GM12878 (cell line): ENCODE results near the gene PLXNB2. TPM values are rescaled to one million over a fixed set of nuclear protein-coding genes. Genes with fewer than 3 reads are reported as not detected.

Experiments
- ATAC-seq: fragments of 200-7000 bp; cut with Tn5 transposase; 3 replicates; pipeline ENCODE4 v1.9.1; 2020; ENCODE audit warnings: mild to moderate bottlenecking, moderate library complexity
- BruUV-seq: library from RNA; stranded (reverse); fragments of 400-500 nt; replicated peaks from 2 replicates; lab custom pipeline; 2021; lab: Mats Ljungman, UMichigan
- CTCF ChIA-PET: fragments of 300-600 bp; sonication (Branson Sonifier 250); formaldehyde crosslinking; extraction: SDS; loops from one replicate; lab custom pipeline; 2021; ENCODE audit warnings: inconsistent platforms; lab: Yijun Ruan, JAX
- POLR2A ChIA-PET: fragments of 350-600 bp; formaldehyde crosslinking; extraction: SDS; loops from one replicate; lab custom pipeline; 2021; ENCODE audit warnings: inconsistent platforms; lab: Charles Lee
- RAD21 ChIA-PET: fragments of 300-600 bp; sonication (Branson Sonifier 250); formaldehyde crosslinking; loops from one replicate; lab custom pipeline; 2023; ENCODE audit warnings: antibody characterized with exemption; ENCODE audit not compliant: unreplicated experiment; lab: Charles Lee
- SMC1A ChIA-PET: fragments of 300-600 bp; sonication (Branson Sonifier 250); formaldehyde crosslinking; loops from one replicate; lab custom pipeline; 2023; ENCODE audit not compliant: unreplicated experiment, uncharacterized antibody; lab: Charles Lee
- DNase-seq: peaks from one replicate; pipeline ENCODE4 v3.0.0-alpha.2; 2011; ENCODE audit warnings: low read depth, low spot score
- FAIRE-seq: peaks from 3 replicates; lab custom pipeline; 2011; peaks lifted over from hg19 to GRCh38; lab: Jason Lieb, UNC
- H2AFZ ChIP-seq: 2 replicates; pipeline ENCODE4 v1.6.0; 2011; ENCODE audit warnings: low read depth, low read length, control low read depth; ENCODE audit not compliant: control insufficient read depth
- H3K27ac ChIP-seq: 2 replicates; pipeline ENCODE4 v1.5.1; 2011; ENCODE audit warnings: control low read depth; ENCODE audit not compliant: control insufficient read depth, insufficient read depth
- H3K27me3 ChIP-seq, 2 experiments: replicated peaks in 1 of 2; 2 replicates each; pipeline versions ENCODE4 v1.6.0 to v1.6.1; 2011; ENCODE audit warnings: low read length in 1 of 2; ENCODE audit not compliant: control insufficient read depth in 2 of 2, insufficient read depth in 2 of 2
- H3K36me3 ChIP-seq, 2 experiments: 2 replicates each; pipeline ENCODE4 v1.5.1; 2011; ENCODE audit warnings: low read length in 1 of 2; ENCODE audit not compliant: control insufficient read depth in 2 of 2, insufficient read depth in 2 of 2
- H3K4me1 ChIP-seq: 2 replicates; pipeline ENCODE4 v1.6.1; 2011; ENCODE audit warnings: mild to moderate bottlenecking, low read length, moderate library complexity, mixed read lengths; ENCODE audit not compliant: control insufficient read depth, insufficient read depth
- H3K4me2 ChIP-seq: 2 replicates; pipeline ENCODE4 v1.6.0; 2011; ENCODE audit warnings: control low read depth; ENCODE audit not compliant: control insufficient read depth, insufficient read depth
- H3K4me3 ChIP-seq: fragments of 200-600 bp; sonication (generic); 2 replicates; pipeline ENCODE4 v1.5.1; 2016
- H3K79me2 ChIP-seq: 2 replicates; pipeline ENCODE4 v1.6.0; 2011; ENCODE audit warnings: low read length; ENCODE audit not compliant: control insufficient read depth, insufficient read depth
- H3K9ac ChIP-seq: 2 replicates; pipeline ENCODE4 v1.8.0; 2011; ENCODE audit warnings: low read length, control low read depth, mixed read lengths; ENCODE audit not compliant: control insufficient read depth, insufficient read depth
- H3K9me3 ChIP-seq: replicated peaks from 3 replicates; pipeline ENCODE4 v1.5.1; 2011; ENCODE audit warnings: mild to moderate bottlenecking, low read length; ENCODE audit not compliant: control insufficient read depth, insufficient read depth
- H4K20me1 ChIP-seq: 2 replicates; pipeline ENCODE4 v1.6.0; 2011; ENCODE audit not compliant: control insufficient read depth, insufficient read depth
- CREM ChIP-seq: IDR thresholded peaks from 2 replicates; pipeline ENCODE4 v1.6.1; 2014; ENCODE audit warnings: antibody characterized with exemption, low read depth
- ESRRA ChIP-seq: IDR thresholded peaks from 2 replicates; pipeline ENCODE4 v1.6.1; 2012; ENCODE audit warnings: mild to moderate bottlenecking, low read length, improper control_type of control experiment
- RAD21 ChIP-seq: IDR thresholded peaks from 2 replicates; pipeline ENCODE4 v1.6.1; 2011; ENCODE audit warnings: mild to moderate bottlenecking, low read depth, low read length, moderate library complexity; ENCODE audit not compliant: insufficient read depth
- SMC3 ChIP-seq: IDR thresholded peaks from 2 replicates; pipeline ENCODE4 v1.6.1; 2011; ENCODE audit warnings: low read length, improper control_type of control experiment, borderline replicate concordance
- TAF1 ChIP-seq: IDR thresholded peaks from 2 replicates; pipeline ENCODE4 v1.6.1; 2011; ENCODE audit warnings: mild to moderate bottlenecking, low read depth, low read length, borderline replicate concordance
- WGBS: methylation state at CpG from one replicate; pipeline ENCODE4 v1.1.6; 2016; ENCODE audit warnings: low lambda C conversion rate; ENCODE audit not compliant: insufficient replicate concordance, insufficient coverage; ENCODE audit errors: missing lambda C conversion rate; 5-methylcytosine and 5-hydroxymethylcytosine counted together
- in situ Hi-C: fragments of 300-500 bp; cut with MboI; formaldehyde crosslinking; loops from 9 replicates; pipeline ENCODE4 v1.14.3; 2018; ENCODE audit warnings: mixed read lengths
- intact Hi-C: fragments of 100-400 bp; cut with micrococcal nuclease; formaldehyde crosslinking; loops from one replicate; pipeline ENCODE4 v1.14.2; 2022; ENCODE audit not compliant: unreplicated experiment
- polyA plus RNA-seq, 11 experiments: library from polyadenylated mRNA; depleted of rRNA in 4 of 11; unstranded in 6 of 11; stranded (reverse) in 5 of 11; fragments of >200 nt; fragmentation: Nextera tagmentation in 4 of 11; fragmentation: Illumina TruSeq in 1 of 11; extraction: Ambion mirVana in 4 of 11; extraction: Trizol in 1 of 11; gene quantifications; 1 replicate in 1 of 11; 2 replicates in 10 of 11; pipeline versions ENCODE4 v1.2.1 to v1.2.3, GENCODE V29; 2011 to 2016; ENCODE audit warnings: inconsistent platforms in 2 of 11, missing spikeins in 2 of 11, low read depth in 1 of 11
- total RNA-seq, 4 experiments: library from RNA; depleted of rRNA in 3 of 4; stranded (reverse); fragments of >200 nt in 3 of 4; fragmentation: Illumina TruSeq in 1 of 4; extraction: Trizol in 1 of 4; gene quantifications; 2 replicates each; pipeline versions ENCODE4 v1.2.1 to v1.2.3, GENCODE V29; 2013 to 2021
- TF ChIP-seq, protein P1 (sequence below): fragments of 450-650 bp; IDR thresholded peaks from 2 replicates; pipeline ENCODE4 v1.6.1; 2014; ENCODE audit warnings: mild to moderate bottlenecking
- TF ChIP-seq, protein P2 (sequence below), 3 experiments: IDR thresholded peaks in 2 of 3; conservative IDR thresholded peaks in 1 of 3; 2 replicates each; pipeline ENCODE4 v1.5.1; 2011; ENCODE audit warnings: low read depth in 3 of 3, low read length in 3 of 3, mild to moderate bottlenecking in 3 of 3, control low read depth in 2 of 3, moderate library complexity in 2 of 3, inconsistent platforms in 1 of 3, mixed read lengths in 1 of 3; ENCODE audit not compliant: control insufficient read depth in 2 of 3, insufficient read depth in 1 of 3; ENCODE audit errors: extremely low read depth in 1 of 3

Gene PLXNB2
- total and polyA plus RNA-seq, 10 of the 15 experiments (the other 5 are each of a cell fraction or from before 2014, with no cell fraction given): 0.68 to 134 (median 41.9) TPM

DNA sequence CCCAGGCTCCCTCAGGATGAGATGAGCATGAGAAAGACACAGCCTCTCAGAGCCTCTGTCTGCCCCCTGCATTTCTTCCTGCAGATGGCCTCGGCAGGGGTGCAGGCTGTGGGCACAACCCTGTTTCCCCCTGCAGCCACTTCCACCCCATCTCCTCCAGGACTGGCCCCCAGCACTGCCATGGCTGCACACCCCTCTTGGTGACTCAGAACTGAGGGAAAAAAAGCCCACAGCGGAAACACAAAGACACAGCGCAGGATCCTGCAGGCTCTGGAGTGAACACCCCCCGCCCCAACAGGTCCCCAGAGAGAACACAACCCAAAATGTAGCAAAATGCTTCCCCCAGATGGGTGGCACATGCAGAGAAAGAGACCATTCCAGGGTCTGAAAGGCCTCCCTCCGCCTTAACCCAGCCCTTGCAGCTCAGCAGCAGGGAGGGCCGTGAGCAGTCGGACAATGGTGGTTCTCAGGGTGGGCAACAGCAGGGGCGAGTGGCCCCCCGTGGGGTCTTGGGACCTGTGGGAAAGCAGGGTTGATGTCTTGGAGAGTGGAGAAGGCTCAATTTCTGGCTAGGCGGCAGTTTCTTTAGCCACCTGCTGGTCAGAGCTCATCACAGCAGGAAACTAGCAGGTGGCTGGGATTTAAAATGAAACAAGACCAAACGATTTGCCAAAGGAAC, 70.6 kb downstream of the PLXNB2 start:
- H3K36me3 ChIP-seq: peaks cover 3 to 14% of the 10 kb centered on the region in 2 experiments; a peak in 2 of 4 replicates

More for the DNA sequence above, 70.6 kb downstream of the PLXNB2 start:
- no TSS peak for BruUV-seq
- POLR2A ChIA-PET: interaction anchor here (0.5 kb wide), 1 partner anchor 100 kb away, joined by 3 read pairs; no protein-coding TSS in a partner anchor
- Histone ChIP-seq H3K4me2 (no peak overlapping the region), H4K20me1 (no peaks in the 10 kb centered on the region), H3K27me3 (no peaks in the 10 kb centered on the region), H2AFZ (no peak overlapping the region), H3K79me2 (peaks cover 25% of the 10 kb centered on the region), H3K27ac (no peak overlapping the region), H3K9me3 (no peaks in the 10 kb centered on the region), H3K4me3 (no peak overlapping the region)
- in situ Hi-C loops (no loop called here), intact Hi-C loops (no loop called here)
- SMC1A ChIA-PET: interaction anchor here (1.1 to 1.6 kb wide), 3 partner anchors 15 to 105 kb away, joined by 3 to 5 read pairs (median 4); no protein-coding TSS in a partner anchor
- WGBS: 69% methylated on average over 11 of the region's 11 CpGs
- RAD21 ChIA-PET: interaction anchor here (0.6 kb wide), 1 partner anchor 306 kb away, joined by 3 read pairs; no protein-coding TSS in a partner anchor
- DNase-seq: no peak
- peak; percentile 72 for ATAC-seq
- TF ChIP-seq CREM (no peak), ESRRA (no peak), SMC3 (peak; percentile 38; the same call in 1 of the 2 replicates), RAD21 (peak; percentile 33), TAF1 (no peak)
- TF ChIP-seq, protein P1, sequence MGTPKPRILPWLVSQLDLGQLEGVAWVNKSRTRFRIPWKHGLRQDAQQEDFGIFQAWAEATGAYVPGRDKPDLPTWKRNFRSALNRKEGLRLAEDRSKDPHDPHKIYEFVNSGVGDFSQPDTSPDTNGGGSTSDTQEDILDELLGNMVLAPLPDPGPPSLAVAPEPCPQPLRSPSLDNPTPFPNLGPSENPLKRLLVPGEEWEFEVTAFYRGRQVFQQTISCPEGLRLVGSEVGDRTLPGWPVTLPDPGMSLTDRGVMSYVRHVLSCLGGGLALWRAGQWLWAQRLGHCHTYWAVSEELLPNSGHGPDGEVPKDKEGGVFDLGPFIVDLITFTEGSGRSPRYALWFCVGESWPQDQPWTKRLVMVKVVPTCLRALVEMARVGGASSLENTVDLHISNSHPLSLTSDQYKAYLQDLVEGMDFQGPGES: no peak
- TF ChIP-seq, protein P2, sequence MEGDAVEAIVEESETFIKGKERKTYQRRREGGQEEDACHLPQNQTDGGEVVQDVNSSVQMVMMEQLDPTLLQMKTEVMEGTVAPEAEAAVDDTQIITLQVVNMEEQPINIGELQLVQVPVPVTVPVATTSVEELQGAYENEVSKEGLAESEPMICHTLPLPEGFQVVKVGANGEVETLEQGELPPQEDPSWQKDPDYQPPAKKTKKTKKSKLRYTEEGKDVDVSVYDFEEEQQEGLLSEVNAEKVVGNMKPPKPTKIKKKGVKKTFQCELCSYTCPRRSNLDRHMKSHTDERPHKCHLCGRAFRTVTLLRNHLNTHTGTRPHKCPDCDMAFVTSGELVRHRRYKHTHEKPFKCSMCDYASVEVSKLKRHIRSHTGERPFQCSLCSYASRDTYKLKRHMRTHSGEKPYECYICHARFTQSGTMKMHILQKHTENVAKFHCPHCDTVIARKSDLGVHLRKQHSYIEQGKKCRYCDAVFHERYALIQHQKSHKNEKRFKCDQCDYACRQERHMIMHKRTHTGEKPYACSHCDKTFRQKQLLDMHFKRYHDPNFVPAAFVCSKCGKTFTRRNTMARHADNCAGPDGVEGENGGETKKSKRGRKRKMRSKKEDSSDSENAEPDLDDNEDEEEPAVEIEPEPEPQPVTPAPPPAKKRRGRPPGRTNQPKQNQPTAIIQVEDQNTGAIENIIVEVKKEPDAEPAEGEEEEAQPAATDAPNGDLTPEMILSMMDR (IDR thresholded peaks at IDR 0.05 in 2 of 3, conservative IDR thresholded peaks at IDR 0.05 in 1 of 3; ENCODE audit: control insufficient read depth in 2 of 3, extremely low read depth in 1 of 3, insufficient read depth in 1 of 3, low read depth in 3 of 3, low read length in 3 of 3): peak; percentile 40 to 54 (median 44)
- TF ChIP-seq, all 136 proteins: peak for 3
- Histone ChIP-seq H3K9ac (no peak overlapping the region), H3K4me1 (no peaks in the 10 kb centered on the region)
- no peak for FAIRE-seq
- CTCF ChIA-PET: interaction anchor here (0.7 to 2.0 kb wide), 6 partner anchors 9 to 469 kb away, joined by 3 to 8 read pairs (median 4); no protein-coding TSS in a partner anchor
